SK-N-SH treated with all-trans-retinoic acid at 6 μM for 48 hours (cell line): Measurements from ENCODE around the gene GXYLT1.

Experiments used
- ATAC-seq: fragments of 200-7000 bp; cut with Tn5 transposase; 3 replicates; pipeline ENCODE4 v1.9.1; 2020; ENCODE audit warnings: mild to moderate bottlenecking, moderate library complexity
- ARNTL ChIP-seq: fragments of 450-650 bp; formaldehyde crosslinking; IDR thresholded peaks from 2 replicates; pipeline ENCODE4 v1.5.0; 2020; ENCODE audit warnings: low read depth, mild to moderate bottlenecking, moderate library complexity, borderline replicate concordance
- BACH2 ChIP-seq: fragments of 250-450 bp; sonication (Bioruptor Pico); IDR thresholded peaks from 2 replicates; pipeline ENCODE4 v1.9.0; 2021; ENCODE audit warnings: mild to moderate bottlenecking, borderline replicate concordance
- CSDC2 ChIP-seq: fragments of 250-450 bp; sonication (Bioruptor Pico); IDR thresholded peaks from 2 replicates; pipeline ENCODE4 v1.5.0; 2020; ENCODE audit warnings: mild to moderate bottlenecking, moderate library complexity
- CSRNP3 ChIP-seq: fragments of 250-450 bp; sonication (Bioruptor Pico); IDR thresholded peaks from 2 replicates; pipeline ENCODE4 v1.5.1; 2021; ENCODE audit warnings: mild to moderate bottlenecking, moderate library complexity
- ESRRG ChIP-seq: fragments of 250-450 bp; sonication (Bioruptor Pico); IDR thresholded peaks from 2 replicates; pipeline ENCODE4 v1.6.1; 2021; ENCODE audit warnings: mild to moderate bottlenecking
- GLIS3 ChIP-seq: fragments of 250-450 bp; sonication (Bioruptor Pico); IDR thresholded peaks from 2 replicates; pipeline ENCODE4 v1.5.0; 2020; ENCODE audit warnings: mild to moderate bottlenecking, moderate library complexity
- ISL1 ChIP-seq: fragments of 250-450 bp; sonication (Bioruptor Pico); IDR thresholded peaks from 2 replicates; pipeline ENCODE4 v2.1.2; 2022; ENCODE audit warnings: mild to moderate bottlenecking, moderate library complexity
- OSR1 ChIP-seq: fragments of 250-450 bp; sonication (Bioruptor Pico); IDR thresholded peaks from 2 replicates; pipeline ENCODE4 v1.8.0; 2022; ENCODE audit warnings: moderate library complexity, mild to moderate bottlenecking, inconsistent platforms
- PPARA ChIP-seq: fragments of 250-450 bp; sonication (Bioruptor Pico); IDR thresholded peaks from 2 replicates; pipeline ENCODE4 v1.5.0; 2020; ENCODE audit warnings: mild to moderate bottlenecking, borderline replicate concordance
- RARB ChIP-seq: fragments of 250-450 bp; sonication (Bioruptor Pico); IDR thresholded peaks from 2 replicates; pipeline ENCODE4 v1.8.0; 2021; ENCODE audit warnings: mild to moderate bottlenecking, moderate library complexity
- SNAI2 ChIP-seq: fragments of 250-450 bp; sonication (Bioruptor Pico); IDR thresholded peaks from 2 replicates; pipeline ENCODE4 v1.5.0; 2020; ENCODE audit warnings: mild to moderate bottlenecking, moderate library complexity
- TCF4 ChIP-seq: fragments of 250-450 bp; sonication (Bioruptor Pico); IDR thresholded peaks from 2 replicates; pipeline ENCODE4 v1.8.0; 2021; ENCODE audit warnings: mild to moderate bottlenecking, moderate library complexity, borderline replicate concordance
- TOX ChIP-seq: fragments of 250-450 bp; sonication (Bioruptor Pico); IDR thresholded peaks from 2 replicates; pipeline ENCODE4 v1.8.0; 2021; ENCODE audit warnings: mild to moderate bottlenecking, moderate library complexity, borderline replicate concordance
- ZC3H10 ChIP-seq: fragments of 250-450 bp; sonication (Bioruptor Pico); IDR thresholded peaks from 2 replicates; pipeline ENCODE4 v1.5.1; 2021; ENCODE audit warnings: mild to moderate bottlenecking, moderate library complexity
- ZFP3 ChIP-seq: fragments of 250-450 bp; sonication (Bioruptor Pico); IDR thresholded peaks from 2 replicates; pipeline ENCODE4 v1.5.0; 2020; ENCODE audit warnings: mild to moderate bottlenecking, moderate library complexity
- ZFP30 ChIP-seq: fragments of 450-650 bp; formaldehyde crosslinking; IDR thresholded peaks from 2 replicates; pipeline ENCODE4 v1.5.0; 2022; ENCODE audit warnings: mild to moderate bottlenecking, moderate library complexity
- ZNF565 ChIP-seq: fragments of 450-650 bp; formaldehyde crosslinking; conservative IDR thresholded peaks from 2 replicates; pipeline ENCODE4 v1.5.0; 2020; ENCODE audit warnings: low read depth, mild to moderate bottlenecking, moderate library complexity
- ZNF70 ChIP-seq: fragments of 450-650 bp; formaldehyde crosslinking; IDR thresholded peaks from 2 replicates; pipeline ENCODE4 v1.5.0; 2020; ENCODE audit warnings: mild to moderate bottlenecking, moderate library complexity
- ZNF8 ChIP-seq: fragments of 450-650 bp; formaldehyde crosslinking; IDR thresholded peaks from 2 replicates; pipeline ENCODE4 v1.5.0; 2020; ENCODE audit warnings: mild to moderate bottlenecking, moderate library complexity
- TF ChIP-seq, protein P1 (sequence below): fragments of 250-450 bp; sonication (Bioruptor Pico); IDR thresholded peaks from 2 replicates; pipeline ENCODE4 v1.5.1; 2020; ENCODE audit warnings: low read depth, mild to moderate bottlenecking, moderate library complexity
- TF ChIP-seq, protein P2 (sequence below): fragments of 250-450 bp; sonication (Bioruptor Pico); IDR thresholded peaks from 2 replicates; pipeline ENCODE4 v1.8.0; 2020; ENCODE audit warnings: mild to moderate bottlenecking, moderate library complexity, borderline replicate concordance
- TF ChIP-seq, protein P3 (sequence below): fragments of 250-450 bp; sonication (Bioruptor Pico); IDR thresholded peaks from 2 replicates; pipeline ENCODE4 v1.8.0; 2021; ENCODE audit warnings: low read depth, mild to moderate bottlenecking, moderate library complexity, borderline replicate concordance

Gene GXYLT1

DNA sequence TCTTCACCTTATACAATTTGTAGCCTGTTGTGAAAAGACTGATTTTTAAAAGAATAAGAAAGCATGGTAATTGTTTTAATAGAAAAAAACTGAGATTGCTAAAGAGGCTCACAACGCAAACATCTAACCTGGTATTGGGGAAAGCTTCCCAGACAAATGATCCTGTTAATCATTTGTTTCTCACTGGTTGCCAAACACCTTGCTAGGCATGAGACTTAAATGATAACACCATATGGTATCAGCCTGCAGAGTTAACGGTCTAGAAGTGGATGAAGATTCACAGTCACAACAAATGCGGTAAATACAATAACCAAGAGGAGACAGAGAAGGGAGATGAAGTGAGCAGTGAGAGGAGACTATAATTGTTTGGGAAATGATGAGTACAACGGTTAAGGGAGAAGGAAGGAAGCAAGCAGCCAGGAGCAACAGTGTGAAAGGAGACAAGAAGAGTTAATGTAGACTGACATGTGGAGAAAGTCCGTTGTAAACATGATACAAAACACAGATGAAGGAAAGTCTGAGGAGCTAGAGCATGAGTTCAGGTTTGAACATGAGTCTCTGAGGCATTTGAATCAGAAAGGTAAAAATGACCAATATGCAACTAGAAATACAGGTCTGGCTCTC is 19.8 kb downstream of the GXYLT1 start (continued):
- TF ChIP-seq BACH2 (CRISPR knock-in tag) (no peak), PPARA (CRISPR knock-in tag) (no peak), SNAI2 (CRISPR knock-in tag) (no peak), ZFP3 (CRISPR knock-in tag) (no peak), ISL1 (CRISPR knock-in tag) (no peak)

DNA sequence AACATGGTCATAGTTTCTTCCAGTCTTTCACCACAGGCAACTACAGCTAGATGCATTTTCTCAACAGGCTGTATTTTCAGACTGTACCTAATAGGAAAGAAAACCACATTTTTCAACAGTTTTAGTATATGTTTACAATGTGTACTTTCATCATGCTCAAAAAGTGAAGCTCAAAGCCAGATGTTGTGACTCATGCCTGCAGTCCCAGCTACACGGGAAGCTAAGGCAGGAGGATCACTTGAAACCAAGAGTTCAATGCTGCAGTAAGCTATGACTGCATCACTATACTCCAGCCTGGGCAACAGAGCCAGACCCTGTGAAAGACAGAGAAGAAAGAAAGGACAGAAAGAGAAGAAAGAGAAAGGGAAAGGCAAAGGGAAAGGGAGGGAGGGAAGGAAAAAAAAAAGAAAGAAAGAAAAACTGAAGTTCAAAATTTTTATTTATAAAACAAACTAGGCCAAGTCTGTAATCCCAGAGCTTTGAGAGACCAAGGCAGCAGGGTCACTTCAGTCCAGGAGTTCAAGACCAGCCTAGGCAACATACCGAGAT is 25.5 kb downstream of the GXYLT1 start:
- no peak for TF ChIP-seq CSRNP3
- no peak for TF ChIP-seq PPARA (CRISPR knock-in tag)
- TF ChIP-seq GLIS3, result no peak
- TF ChIP-seq TCF4 (CRISPR knock-in tag), result no peak
- TF ChIP-seq TOX (CRISPR knock-in tag), result no peak
- no peak for TF ChIP-seq RARB (CRISPR knock-in tag)
- no peak for TF ChIP-seq CSDC2
- no peak for TF ChIP-seq ESRRG (CRISPR knock-in tag)
- no peak for TF ChIP-seq ISL1 (CRISPR knock-in tag)
- no peak for TF ChIP-seq OSR1 (CRISPR knock-in tag)
- TF ChIP-seq, protein P1, sequence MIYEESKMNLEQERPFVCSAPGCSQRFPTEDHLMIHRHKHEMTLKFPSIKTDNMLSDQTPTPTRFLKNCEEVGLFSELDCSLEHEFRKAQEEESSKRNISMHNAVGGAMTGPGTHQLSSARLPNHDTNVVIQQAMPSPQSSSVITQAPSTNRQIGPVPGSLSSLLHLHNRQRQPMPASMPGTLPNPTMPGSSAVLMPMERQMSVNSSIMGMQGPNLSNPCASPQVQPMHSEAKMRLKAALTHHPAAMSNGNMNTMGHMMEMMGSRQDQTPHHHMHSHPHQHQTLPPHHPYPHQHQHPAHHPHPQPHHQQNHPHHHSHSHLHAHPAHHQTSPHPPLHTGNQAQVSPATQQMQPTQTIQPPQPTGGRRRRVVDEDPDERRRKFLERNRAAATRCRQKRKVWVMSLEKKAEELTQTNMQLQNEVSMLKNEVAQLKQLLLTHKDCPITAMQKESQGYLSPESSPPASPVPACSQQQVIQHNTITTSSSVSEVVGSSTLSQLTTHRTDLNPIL, result no peak
- no peak for TF ChIP-seq ZFP3 (CRISPR knock-in tag)
- no peak for TF ChIP-seq ZNF70
- TF ChIP-seq SNAI2 (CRISPR knock-in tag), result no peak
- TF ChIP-seq BACH2 (CRISPR knock-in tag), result no peak
- no peak for TF ChIP-seq ZNF565 (CRISPR knock-in tag)
- TF ChIP-seq ZNF8 (CRISPR knock-in tag), result no peak
- TF ChIP-seq, all 23 proteins: peak for 0
- ATAC-seq, result peak; percentile 46; the same call in 2 of the 3 replicates

DNA sequence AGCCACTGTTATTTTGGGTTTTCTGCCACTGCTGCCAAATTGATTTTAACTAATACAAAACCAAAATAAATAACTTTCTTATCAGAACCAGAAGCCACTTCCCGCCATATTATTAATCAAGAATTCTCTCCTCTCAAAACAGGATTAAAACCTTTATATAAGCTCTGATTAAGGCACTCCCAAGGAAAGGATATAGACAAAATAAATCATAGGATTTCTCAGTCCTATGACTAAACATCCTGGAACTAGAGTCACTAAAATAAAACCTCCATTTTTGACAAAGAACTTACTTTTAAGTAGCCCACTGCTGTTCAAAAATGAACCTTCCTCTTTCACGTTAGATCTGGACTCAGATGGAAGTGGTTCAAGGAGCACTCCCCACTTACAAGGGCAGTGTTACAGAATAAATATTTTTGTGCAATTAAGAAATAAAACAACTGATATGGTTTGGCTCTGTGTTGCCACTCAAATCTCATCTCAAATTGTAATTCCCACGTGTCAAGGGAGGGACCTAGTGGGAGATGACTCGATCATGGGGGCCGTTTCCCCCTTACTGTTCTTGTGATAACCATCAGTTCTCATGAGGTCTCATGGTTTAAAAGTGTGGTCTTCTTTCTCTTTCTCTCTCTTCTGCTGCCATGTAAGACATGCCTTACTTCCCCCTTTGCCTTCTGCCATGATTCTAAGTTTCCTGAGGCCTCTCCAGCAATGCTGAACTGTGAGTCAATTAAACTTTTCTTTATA is 26.4 kb downstream of the GXYLT1 start:
- TF ChIP-seq ESRRG (CRISPR knock-in tag), result no peak
- TF ChIP-seq PPARA (CRISPR knock-in tag), result no peak
- TF ChIP-seq SNAI2 (CRISPR knock-in tag), result no peak
- no peak for TF ChIP-seq TCF4 (CRISPR knock-in tag)
- TF ChIP-seq, protein P1, result no peak
- TF ChIP-seq BACH2 (CRISPR knock-in tag), result no peak
- TF ChIP-seq ISL1 (CRISPR knock-in tag), result no peak
- TF ChIP-seq ZC3H10 (CRISPR knock-in tag), result no peak
- TF ChIP-seq CSRNP3, result no peak
- TF ChIP-seq TOX (CRISPR knock-in tag), result no peak
- no peak for TF ChIP-seq ARNTL (CRISPR knock-in tag)
- TF ChIP-seq, protein P2, sequence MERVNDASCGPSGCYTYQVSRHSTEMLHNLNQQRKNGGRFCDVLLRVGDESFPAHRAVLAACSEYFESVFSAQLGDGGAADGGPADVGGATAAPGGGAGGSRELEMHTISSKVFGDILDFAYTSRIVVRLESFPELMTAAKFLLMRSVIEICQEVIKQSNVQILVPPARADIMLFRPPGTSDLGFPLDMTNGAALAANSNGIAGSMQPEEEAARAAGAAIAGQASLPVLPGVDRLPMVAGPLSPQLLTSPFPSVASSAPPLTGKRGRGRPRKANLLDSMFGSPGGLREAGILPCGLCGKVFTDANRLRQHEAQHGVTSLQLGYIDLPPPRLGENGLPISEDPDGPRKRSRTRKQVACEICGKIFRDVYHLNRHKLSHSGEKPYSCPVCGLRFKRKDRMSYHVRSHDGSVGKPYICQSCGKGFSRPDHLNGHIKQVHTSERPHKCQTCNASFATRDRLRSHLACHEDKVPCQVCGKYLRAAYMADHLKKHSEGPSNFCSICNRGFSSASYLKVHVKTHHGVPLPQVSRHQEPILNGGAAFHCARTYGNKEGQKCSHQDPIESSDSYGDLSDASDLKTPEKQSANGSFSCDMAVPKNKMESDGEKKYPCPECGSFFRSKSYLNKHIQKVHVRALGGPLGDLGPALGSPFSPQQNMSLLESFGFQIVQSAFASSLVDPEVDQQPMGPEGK (CRISPR knock-in tag), result no peak
- no peak for TF ChIP-seq ZFP30 (CRISPR knock-in tag)
- no peak for TF ChIP-seq ZFP3 (CRISPR knock-in tag)
- TF ChIP-seq, protein P3, sequence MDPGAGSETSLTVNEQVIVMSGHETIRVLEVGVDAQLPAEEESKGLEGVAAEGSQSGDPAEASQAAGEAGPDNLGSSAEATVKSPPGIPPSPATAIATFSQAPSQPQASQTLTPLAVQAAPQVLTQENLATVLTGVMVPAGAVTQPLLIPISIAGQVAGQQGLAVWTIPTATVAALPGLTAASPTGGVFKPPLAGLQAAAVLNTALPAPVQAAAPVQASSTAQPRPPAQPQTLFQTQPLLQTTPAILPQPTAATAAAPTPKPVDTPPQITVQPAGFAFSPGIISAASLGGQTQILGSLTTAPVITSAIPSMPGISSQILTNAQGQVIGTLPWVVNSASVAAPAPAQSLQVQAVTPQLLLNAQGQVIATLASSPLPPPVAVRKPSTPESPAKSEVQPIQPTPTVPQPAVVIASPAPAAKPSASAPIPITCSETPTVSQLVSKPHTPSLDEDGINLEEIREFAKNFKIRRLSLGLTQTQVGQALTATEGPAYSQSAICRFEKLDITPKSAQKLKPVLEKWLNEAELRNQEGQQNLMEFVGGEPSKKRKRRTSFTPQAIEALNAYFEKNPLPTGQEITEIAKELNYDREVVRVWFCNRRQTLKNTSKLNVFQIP, result no peak
- no peak for TF ChIP-seq ZNF565 (CRISPR knock-in tag)
- no peak for TF ChIP-seq ZNF70
- TF ChIP-seq RARB (CRISPR knock-in tag), result no peak
- TF ChIP-seq OSR1 (CRISPR knock-in tag), result no peak

More for the DNA sequence above, 26.4 kb downstream of the GXYLT1 start:
- ATAC-seq, result no peak
